MG63 (cell line): Measurements from ENCODE around the gene RPRD1B. TPM values are rescaled to one million over a fixed set of nuclear protein-coding genes. Genes with fewer than 3 reads are reported as not detected.

Experiments used
- DNase-seq: peaks from one replicate; pipeline ENCODE4 v3.0.0-alpha.2; 2020
- H3K27me3 ChIP-seq: fragments of 250-450 bp; sonication (Bioruptor Pico); 2 replicates; pipeline ENCODE4 v1.5.1; 2020; ENCODE audit warnings: mild to moderate bottlenecking, moderate library complexity
- H3K36me3 ChIP-seq: fragments of 250-450 bp; sonication (Bioruptor Pico); 2 replicates; pipeline ENCODE4 v1.5.1; 2020; ENCODE audit warnings: mild to moderate bottlenecking, moderate library complexity
- H3K4me3 ChIP-seq: fragments of 250-450 bp; sonication (Bioruptor Pico); 2 replicates; pipeline ENCODE4 v1.5.1; 2020; ENCODE audit warnings: mild to moderate bottlenecking, moderate library complexity
- H3K9me3 ChIP-seq: fragments of 250-450 bp; sonication (Bioruptor Pico); 2 replicates; pipeline ENCODE4 v1.5.1; 2020; ENCODE audit warnings: mild to moderate bottlenecking, moderate library complexity
- total RNA-seq: library from RNA; depleted of rRNA; stranded (reverse); fragments of >200 nt; shearing (Covaris generic); gene quantifications from 2 replicates; pipeline ENCODE4 v1.2.3, GENCODE V29; 2014; ENCODE audit warnings: low replicate concordance

The RPRD1B gene
- total RNA-seq, 1 experiment from 2014 or later: 9.3 TPM

DNA sequence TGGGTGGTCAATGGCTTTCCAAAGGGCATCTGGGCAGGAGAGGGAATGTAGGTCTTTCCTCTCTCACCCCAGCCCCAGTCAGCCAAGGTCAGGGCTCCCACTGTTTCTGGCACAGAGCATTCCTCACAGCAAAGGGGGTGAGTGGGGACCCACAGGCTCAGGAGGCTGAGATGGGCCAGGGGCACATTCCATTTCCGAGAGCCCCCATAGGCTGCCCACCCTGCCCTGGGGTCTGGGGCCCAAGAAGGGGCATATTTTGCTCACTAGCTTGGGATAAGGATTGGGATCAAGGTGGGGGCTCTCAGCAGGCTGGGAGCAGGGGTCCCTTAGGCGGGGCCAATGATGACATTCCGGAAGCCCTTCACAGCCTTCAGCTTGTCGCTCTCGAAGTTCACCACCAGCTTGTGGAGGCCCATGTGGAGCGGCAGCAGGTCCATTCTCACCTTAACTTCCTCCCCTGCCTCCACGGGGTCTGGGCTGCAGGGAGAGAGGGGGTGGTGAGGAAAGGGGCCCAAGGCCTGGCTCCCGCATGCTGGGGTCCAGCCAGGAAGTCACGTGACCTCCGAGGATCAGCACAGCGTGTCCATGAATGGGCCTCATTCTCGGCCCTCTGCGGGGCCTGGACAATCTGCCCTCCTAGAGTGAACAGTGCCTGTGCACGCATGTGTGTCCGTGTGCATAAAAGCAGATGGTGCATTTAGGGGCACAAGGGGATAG lies 96.5 kb downstream of the RPRD1B start:
- Histone ChIP-seq H3K4me3 (no peak overlapping the region), H3K36me3 (peaks cover 23% of the 10 kb centered on the region), H3K9me3 (no peaks in the 10 kb centered on the region), H3K27me3 (no peaks in the 10 kb centered on the region)
- no peak for DNase-seq

DNA sequence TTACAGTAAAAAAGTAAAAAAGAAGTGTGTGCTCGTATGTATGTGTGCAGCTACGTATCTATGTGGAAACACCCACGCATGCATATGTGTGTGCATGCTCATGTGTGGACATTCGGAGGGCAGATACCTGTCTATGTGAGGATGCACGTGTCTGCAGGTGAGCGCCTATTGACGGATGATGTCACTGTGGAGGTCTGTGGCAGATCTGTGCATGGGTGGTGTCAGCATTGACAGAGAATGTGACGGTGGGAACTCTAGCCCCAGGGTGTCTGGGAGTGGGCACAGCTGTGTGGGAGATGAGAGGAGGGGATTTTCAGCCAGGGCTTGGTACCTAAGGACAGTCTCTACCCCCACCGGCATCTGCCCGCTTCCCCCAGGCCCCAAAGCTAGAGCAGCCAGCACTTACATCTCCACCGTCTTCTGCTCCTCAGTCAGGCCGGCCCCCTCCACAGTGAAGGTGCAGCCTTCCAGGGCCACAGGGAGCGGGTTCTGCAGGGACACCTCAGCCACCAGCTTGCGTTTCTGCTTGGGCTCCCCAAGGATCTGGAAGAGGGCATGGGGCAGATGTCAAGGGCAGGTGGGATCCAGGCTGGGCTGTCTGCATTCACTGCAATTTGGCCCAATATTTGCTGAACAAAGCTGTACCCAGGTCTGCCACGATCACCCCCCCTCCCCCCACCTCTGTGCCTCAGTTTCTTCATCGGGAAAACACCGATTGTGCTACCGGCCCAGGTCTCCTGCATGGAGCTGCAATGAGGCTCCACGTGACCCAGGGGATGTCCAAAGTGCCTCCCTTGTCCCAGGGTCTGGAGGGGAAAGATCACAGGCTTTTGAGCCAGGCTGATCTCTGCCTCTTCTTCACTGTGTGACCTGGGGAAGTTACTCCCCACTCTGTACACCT lies 97.4 kb downstream of the RPRD1B start:
- Histone ChIP-seq H3K36me3 (peaks cover 30% of the 10 kb centered on the region), H3K27me3 (no peaks in the 10 kb centered on the region), H3K4me3 (no peak overlapping the region), H3K9me3 (no peaks in the 10 kb centered on the region)
- no peak for DNase-seq

DNA sequence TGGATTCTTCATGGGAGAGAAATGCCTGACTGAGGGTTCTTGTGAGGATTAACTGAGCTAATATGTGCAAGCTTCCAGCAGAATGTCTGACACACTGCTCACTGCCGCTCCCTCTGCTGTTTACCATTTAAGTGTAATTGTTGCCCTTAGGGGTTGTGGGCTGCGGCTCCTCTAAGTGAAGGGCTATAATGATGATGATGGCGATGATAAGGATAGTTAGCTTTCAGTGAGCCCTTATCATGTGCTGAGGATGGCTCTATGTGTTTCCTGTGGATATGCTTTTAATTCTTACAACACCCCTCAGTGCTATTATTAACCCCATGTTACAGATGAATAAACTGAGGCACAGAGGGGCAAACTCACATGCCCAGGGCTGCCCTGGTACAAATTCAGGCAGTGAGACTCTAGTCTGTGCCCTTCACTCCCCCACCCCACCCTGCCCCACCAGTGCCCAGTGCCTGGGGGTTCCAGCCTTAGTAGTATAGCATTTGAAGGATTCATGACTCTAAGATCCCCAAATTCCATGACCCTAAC lies 98.1 kb downstream of the RPRD1B start:
- Histone ChIP-seq H3K9me3 (no peaks in the 10 kb centered on the region), H3K27me3 (no peaks in the 10 kb centered on the region), H3K36me3 (peaks cover 37% of the 10 kb centered on the region), H3K4me3 (no peak overlapping the region)
- DNase-seq: no peak

DNA sequence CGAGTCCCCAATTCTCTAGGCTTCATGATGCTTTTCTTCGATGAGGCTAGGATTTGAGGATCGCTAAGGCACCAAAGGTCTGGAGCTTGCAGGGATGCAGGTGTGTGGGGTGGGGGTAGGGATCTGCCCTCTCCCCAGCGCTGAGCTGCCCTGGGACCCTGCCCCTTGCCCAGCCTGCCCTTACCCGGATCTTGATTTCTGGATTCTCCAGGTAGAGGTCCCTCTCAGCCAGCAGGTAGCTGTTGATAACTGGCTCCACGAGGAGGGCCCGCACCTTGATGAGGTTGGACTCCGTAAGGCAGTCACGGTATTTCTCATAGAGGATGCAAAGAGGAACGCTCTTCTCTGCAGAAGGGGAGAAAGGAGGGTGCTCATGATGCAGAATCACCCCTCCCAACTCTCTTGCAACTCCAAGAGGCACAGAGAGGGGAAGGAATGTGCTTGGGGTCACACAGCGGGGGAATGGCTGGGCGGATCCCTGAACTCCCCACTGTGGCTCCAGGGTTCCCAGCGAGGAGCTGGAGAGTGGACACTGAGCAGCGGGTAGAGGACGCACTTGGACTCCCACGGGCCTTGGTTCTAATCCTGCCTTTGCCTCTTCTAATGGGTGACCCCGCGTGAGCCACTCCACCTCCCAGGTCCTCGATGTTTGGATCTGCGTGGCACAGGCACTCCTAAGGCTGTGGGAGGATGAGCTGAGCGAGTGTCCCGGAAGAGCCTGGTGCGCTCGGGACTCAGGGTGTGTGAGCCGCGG lies 98.8 kb downstream of the RPRD1B start:
- Histone ChIP-seq H3K27me3 (no peaks in the 10 kb centered on the region), H3K9me3 (no peaks in the 10 kb centered on the region), H3K4me3 (no peak overlapping the region), H3K36me3 (peaks cover 42% of the 10 kb centered on the region)
- no peak for DNase-seq

DNA sequence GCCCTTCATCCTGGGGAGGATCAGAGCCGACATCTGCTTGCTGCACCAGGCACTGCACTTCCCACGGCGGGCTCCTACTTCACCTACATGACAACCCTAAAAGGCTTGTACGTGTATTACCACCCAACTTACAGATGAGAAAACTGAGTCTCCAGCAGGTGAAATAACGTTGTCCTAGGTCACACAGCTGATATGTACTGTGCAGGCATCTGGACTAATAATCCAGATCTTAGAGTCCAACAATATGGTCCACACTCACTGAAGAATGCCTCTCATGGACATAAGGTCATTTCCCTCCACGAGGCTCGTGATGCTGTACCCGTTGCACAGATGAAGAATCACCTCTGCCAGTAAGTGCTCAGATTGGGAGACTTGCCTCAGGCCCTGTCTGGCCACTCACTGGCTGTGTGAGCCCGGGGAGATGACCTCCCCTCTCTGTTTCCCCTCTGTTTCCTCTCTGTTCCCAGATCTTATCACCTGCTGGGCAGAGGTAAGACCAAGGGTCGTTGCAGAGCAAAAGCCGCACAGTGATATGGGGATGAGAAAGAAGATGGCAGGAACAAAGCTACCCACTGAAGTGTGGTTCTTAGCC lies 99.5 kb downstream of the RPRD1B start:
- DNase-seq: no peak
- Histone ChIP-seq H3K9me3 (no peaks in the 10 kb centered on the region), H3K4me3 (no peak overlapping the region), H3K27me3 (no peaks in the 10 kb centered on the region), H3K36me3 (peaks cover 48% of the 10 kb centered on the region)

DNA sequence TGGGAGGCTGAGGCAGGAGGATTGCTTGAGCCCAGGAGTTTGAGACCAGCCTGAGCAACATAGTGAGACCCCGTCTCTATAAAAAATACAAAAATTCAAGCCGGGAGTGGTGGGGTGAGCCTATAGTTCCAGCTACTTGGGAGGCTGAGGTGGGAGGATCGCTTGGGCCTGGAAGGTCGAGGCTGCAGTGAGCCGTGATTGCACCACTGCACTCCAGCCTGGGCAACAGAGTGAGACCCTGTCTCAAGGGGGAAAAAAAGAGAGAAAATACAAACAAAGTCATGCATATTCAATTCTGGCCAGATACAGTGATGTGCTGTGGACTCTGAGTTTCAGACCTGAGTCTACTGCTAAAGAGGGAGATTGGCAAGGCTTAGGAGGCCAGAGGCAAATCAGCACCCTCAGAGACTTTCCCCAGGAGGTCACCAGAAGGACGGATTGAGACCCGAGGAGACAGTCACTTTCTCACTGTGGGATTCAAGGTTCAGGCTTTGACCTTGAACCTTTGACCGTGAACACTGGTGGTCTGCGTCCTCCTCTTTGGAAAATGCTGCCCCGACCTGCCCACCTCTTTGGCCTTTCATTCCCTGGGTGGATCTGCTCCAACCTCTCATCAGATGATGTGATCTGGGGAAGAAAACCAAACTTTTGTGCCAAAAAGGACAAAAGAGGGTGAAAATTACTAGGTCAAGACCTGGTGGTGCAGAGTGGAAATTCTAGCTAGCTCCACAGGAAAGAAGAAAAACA lies 100.3 kb downstream of the RPRD1B start:
- no peak for DNase-seq
- Histone ChIP-seq H3K27me3 (no peaks in the 10 kb centered on the region), H3K36me3 (peaks cover 54% of the 10 kb centered on the region), H3K4me3 (no peak overlapping the region), H3K9me3 (no peaks in the 10 kb centered on the region)

DNA sequence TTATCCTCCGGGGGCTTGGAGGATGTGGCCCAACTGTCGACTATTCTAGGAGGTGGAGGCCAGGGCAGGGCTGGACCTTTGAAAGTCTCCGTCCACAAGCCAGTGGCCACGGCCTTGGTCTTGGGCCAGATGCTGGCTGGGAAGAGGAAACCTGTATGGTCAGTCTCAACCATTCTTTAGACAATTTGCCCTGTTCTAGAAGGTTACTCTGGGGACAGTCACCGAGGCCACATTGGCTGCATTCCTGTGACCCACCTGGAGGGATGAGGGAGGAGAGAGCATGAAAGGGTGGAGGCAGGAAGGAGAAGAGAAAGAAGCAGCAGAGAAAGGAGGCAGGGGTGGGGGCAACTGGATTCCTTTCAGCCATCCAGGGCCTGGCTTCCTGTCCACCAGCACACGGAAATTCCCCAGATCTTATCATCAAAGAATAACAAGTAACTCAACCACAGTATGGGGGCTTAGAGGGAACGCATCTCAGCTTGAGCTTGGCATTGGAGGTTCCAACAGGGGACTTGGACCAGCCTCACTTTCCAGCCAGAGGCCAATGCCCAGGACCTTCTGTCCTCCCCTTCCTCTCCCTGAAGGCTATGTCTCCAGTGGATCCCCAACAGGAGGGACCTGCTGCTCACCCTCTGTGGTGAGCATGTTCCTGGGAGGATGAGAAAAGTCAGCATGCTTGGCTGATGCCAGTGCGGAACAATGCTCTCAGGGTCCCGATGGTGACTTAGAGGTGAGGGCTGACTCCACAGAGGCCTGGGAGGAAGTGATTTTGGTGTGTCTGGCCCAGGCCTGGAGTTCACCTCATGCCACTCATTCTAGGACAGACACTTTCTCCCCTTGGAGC lies 101.1 kb downstream of the RPRD1B start:
- Histone ChIP-seq H3K36me3 (peaks cover 62% of the 10 kb centered on the region), H3K4me3 (no peak overlapping the region), H3K27me3 (no peaks in the 10 kb centered on the region), H3K9me3 (no peaks in the 10 kb centered on the region)
- no peak for DNase-seq

DNA sequence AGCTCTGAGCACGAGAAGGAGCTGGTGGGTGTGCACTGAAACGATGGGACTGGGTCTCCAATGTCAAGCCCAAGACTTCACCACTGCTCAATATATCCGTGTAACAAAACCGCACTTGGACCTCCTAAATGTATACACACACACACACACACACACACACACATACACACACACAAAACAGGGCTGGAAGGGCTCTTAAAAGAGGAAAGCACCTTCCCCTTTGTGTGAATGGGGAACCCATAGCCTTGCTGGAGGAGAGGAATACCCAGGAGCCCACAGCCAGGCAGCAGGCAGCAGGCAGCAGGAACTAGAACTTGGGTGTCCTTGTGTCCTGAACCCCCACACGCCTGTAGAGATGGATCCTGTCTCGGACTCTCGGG lies 101.7 kb downstream of the RPRD1B start:
- H3K9me3 ChIP-seq: no peaks in the 10 kb centered on the region
- peaks cover 62% of the 10 kb centered on the region for H3K36me3 ChIP-seq
- no peak overlapping the region for H3K4me3 ChIP-seq
- H3K27me3 ChIP-seq: no peaks in the 10 kb centered on the region
- no peak for DNase-seq

DNA sequence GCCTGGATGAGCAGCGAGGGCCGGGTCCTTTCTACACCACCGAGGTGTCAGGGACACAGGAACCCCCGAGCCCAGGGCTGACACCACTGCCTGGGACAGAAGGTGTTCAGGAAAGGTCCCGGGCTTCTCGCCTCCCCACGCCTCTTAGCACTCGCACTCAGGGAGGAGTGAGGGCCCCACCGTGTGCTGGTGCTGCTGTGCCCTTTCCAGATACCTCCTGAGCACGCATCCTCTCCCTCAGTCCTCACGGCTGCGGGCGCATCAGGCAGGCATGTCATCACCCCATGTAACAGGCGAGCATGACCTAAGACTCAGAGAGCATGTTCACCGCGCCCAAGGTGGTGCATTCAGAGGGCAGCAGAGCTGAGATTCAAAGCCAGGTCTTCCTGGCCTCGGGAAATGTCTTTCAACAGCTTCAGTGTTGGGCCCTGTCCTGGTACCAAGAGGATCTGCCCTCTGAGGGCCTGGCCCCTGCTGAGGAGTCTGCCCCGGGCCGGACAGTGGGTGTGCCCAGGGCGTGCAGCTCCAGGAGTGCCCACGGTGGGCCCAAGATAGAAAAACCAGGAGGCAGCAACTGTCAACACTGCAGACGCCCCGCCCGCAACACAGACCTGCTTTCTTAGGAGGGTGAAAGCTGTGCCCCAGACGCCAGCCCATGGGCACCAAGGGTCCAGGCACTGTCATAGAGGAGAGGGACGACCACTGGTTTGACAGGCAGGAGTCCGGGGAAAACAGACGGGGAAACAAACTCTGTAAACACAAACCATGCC lies 102.3 kb downstream of the RPRD1B start:
- no peaks in the 10 kb centered on the region for H3K27me3 ChIP-seq
- no peaks in the 10 kb centered on the region for H3K9me3 ChIP-seq
- H3K36me3 ChIP-seq: peaks cover 59% of the 10 kb centered on the region
- H3K4me3 ChIP-seq: no peak overlapping the region
- DNase-seq: no peak

DNA sequence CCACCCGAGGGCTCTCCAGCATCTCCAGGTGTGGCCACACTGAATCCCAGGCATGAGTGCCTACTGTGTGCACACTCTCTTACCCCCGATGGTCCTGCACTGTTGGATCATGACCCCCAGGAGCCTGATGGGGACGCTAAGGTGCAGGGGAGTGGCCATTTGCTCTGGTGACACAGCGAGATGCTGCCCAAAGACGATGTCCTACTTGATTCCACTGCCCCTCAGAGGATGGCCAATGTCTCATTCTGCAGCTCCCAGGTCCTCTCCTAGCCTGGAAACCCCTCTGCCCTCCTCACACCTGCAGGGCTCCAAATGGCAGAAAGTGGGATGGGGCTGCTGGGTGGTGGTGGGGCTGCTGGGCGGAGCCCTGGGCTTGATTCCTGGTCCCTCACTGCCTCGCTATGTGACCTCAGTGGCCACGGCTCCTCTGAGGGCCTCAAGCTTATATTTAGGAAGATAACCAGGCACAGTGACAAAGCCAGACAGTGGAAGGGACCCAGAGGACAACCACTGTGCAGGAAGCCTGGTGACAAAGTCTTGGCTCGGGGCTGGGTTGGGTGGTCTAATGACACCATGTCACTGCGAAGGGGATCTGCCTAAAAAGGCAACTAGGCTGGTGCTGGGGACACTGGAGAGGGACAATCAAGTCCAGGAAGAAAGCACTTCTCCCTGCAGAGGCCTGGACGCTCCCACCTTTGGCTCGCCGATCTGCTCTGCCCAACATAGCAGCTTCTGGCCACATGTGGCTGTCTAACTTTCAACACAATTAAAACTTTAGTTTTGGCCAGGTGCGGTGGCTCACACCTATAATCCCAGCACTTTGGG lies 103.1 kb downstream of the RPRD1B start:
- peaks cover 62% of the 10 kb centered on the region for H3K36me3 ChIP-seq
- H3K27me3 ChIP-seq: no peaks in the 10 kb centered on the region
- H3K9me3 ChIP-seq: no peaks in the 10 kb centered on the region
- no peak for DNase-seq
- H3K4me3 ChIP-seq: no peak overlapping the region

DNA sequence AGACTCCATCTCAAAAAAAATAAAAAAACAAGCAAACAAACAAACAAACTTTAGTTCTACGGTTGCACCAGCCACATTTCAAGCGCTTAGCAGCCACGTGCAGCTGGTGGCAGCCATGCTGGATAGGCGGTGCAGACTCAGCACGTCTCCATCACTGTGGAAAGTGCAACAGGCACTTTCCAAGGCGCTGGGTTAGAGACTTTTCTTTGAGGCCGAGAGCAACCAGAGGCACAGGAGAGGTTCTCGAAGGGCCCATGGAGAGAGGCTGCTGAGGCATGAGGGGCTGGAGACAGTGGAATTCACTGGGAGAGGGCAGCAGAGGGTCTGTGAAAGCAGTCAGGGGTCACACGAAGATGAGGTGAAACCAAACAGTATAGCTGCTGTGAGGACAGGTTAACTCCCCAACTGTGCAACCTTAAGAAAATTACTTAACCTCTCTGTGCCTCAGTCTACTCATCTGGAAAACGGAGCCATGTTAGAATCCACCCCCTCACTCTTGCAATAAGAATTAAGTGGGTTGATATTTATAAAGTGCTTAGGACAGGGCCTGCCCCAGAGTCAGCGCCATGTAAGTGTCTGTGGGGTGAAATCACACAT lies 104.0 kb downstream of the RPRD1B start:
- H3K9me3 ChIP-seq: no peaks in the 10 kb centered on the region
- H3K4me3 ChIP-seq: no peak overlapping the region
- H3K27me3 ChIP-seq: no peaks in the 10 kb centered on the region
- peaks cover 62% of the 10 kb centered on the region for H3K36me3 ChIP-seq
- DNase-seq: no peak

DNA sequence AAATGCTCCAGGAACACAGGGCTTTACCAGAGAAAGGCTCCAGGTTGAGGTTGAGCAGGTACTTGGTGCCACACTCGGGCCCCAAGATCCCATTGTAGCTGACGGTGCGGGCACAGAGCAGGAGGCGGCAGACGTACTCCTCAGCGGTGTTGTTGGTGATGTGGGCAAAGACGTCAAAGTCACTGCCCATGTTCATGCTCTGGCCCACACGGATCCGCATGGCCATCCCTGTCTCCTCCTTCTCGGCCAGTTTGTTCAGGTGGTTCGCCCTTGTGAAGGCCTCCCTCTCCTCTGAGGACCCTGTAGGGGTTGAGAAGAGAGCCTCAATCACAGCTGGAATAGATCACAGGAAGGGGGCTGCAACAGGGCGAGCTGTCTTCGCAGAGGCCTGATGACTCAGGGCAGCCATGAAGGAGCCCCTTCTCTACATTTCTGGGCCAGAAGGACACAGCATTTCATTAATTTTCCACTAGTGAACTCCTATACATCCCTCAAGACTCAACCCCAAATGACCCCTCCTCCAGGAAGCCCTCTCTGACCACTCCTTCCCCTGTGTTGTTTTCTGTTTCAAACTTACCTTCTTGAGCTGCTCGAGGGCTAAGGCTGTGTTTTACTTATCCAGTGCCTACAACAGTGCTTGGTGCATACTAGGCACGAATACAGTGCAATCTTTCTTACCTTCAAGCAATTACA lies 104.7 kb downstream of the RPRD1B start:
- no peak for DNase-seq
- H3K36me3 ChIP-seq: peaks cover 64% of the 10 kb centered on the region
- H3K9me3 ChIP-seq: no peaks in the 10 kb centered on the region
- no peak overlapping the region for H3K4me3 ChIP-seq
- no peaks in the 10 kb centered on the region for H3K27me3 ChIP-seq
